Mesenchymal stem cell (in vitro differentiated cells and primary cell): ENCODE measurements around the gene TMEM143.
A peak's percentile ranks its signal among the peaks of the same experiment; 100 is the strongest.

Experiments used
- DNase-seq: peaks from one replicate; pipeline ENCODE4 v3.0.0-alpha.2; 2013
- H2AFZ ChIP-seq: one replicate; pipeline ENCODE4 v1.6.1; 2013; ENCODE audit warnings: low read depth, mild to moderate bottlenecking, control low read depth, inconsistent platforms, low read length, moderate library complexity
- H2AK5ac ChIP-seq: 2 replicates; pipeline ENCODE4 v1.6.1; 2013; ENCODE audit warnings: low read length, moderate library complexity, mild to moderate bottlenecking, inconsistent platforms; ENCODE audit not compliant: severe bottlenecking
- H2BK120ac ChIP-seq: one replicate; pipeline ENCODE4 v1.6.1; 2013; ENCODE audit warnings: low read depth, mild to moderate bottlenecking, inconsistent platforms, low read length, moderate library complexity
- H2BK12ac ChIP-seq, 2 experiments: one replicate each; pipeline ENCODE4 v1.6.1; 2013; ENCODE audit warnings: inconsistent platforms in 2 of 2, low read length in 2 of 2, mild to moderate bottlenecking in 2 of 2, moderate library complexity in 2 of 2, control low read depth in 1 of 2
- H2BK15ac ChIP-seq: one replicate; pipeline ENCODE4 v1.6.1; 2013; ENCODE audit warnings: mild to moderate bottlenecking, low read depth, inconsistent platforms; ENCODE audit not compliant: poor library complexity, severe bottlenecking
- H2BK5ac ChIP-seq: 2 replicates; pipeline ENCODE4 v1.6.1; 2013; ENCODE audit warnings: low read depth, mild to moderate bottlenecking, low read length, control low read depth, inconsistent platforms; ENCODE audit not compliant: poor library complexity, severe bottlenecking
- H3K14ac ChIP-seq, 2 experiments: one replicate each; pipeline ENCODE4 v1.6.1; 2013; ENCODE audit warnings: inconsistent platforms in 2 of 2, low read length in 2 of 2, control low read depth in 1 of 2, mild to moderate bottlenecking in 1 of 2, moderate library complexity in 1 of 2
- H3K18ac ChIP-seq, 2 experiments: one replicate each; pipeline ENCODE4 v1.6.1; 2013; ENCODE audit warnings: inconsistent platforms in 2 of 2, low read length in 2 of 2, control low read depth in 1 of 2, low read depth in 1 of 2, mild to moderate bottlenecking in 1 of 2
- H3K23ac ChIP-seq, 2 experiments: one replicate each; pipeline ENCODE4 v1.6.1; 2013; ENCODE audit warnings: inconsistent platforms in 2 of 2, low read length in 2 of 2, mild to moderate bottlenecking in 2 of 2, moderate library complexity in 2 of 2, control low read depth in 1 of 2
- H3K27ac ChIP-seq: 2 replicates; pipeline ENCODE4 v1.5.1; 2013; ENCODE audit warnings: mild to moderate bottlenecking, moderate library complexity, low read length, control low read depth, inconsistent platforms; ENCODE audit not compliant: poor library complexity, severe bottlenecking
- H3K27me3 ChIP-seq, 2 experiments: 2 replicates each; pipeline versions ENCODE4 v1.6.1 to v1.7.0; 2013; ENCODE audit warnings: low read length in 2 of 2, mild to moderate bottlenecking in 2 of 2, moderate library complexity in 2 of 2, control low read depth in 1 of 2, inconsistent platforms in 1 of 2; ENCODE audit not compliant: control insufficient read depth in 1 of 2, insufficient read depth in 1 of 2
- H3K36me3 ChIP-seq, 2 experiments: 2 replicates each; pipeline versions ENCODE4 v1.6.1 to v1.7.0; 2013; ENCODE audit warnings: low read length in 2 of 2, control low read depth in 1 of 2, inconsistent platforms in 1 of 2, low read depth in 1 of 2, mild to moderate bottlenecking in 1 of 2; ENCODE audit not compliant: insufficient read depth in 2 of 2, control insufficient read depth in 1 of 2
- H3K4ac ChIP-seq, 2 experiments: one replicate each; pipeline ENCODE4 v1.6.1; 2013; ENCODE audit warnings: inconsistent platforms in 2 of 2, low read length in 2 of 2, mild to moderate bottlenecking in 2 of 2, moderate library complexity in 2 of 2, control low read depth in 1 of 2, low read depth in 1 of 2
- H3K4me1 ChIP-seq: 2 replicates; pipeline ENCODE4 v1.6.1; 2013; ENCODE audit warnings: low read depth, low read length, control low read depth; ENCODE audit not compliant: control insufficient read depth, insufficient read depth
- H3K4me2 ChIP-seq: 2 replicates; pipeline ENCODE4 v1.6.1; 2013; ENCODE audit warnings: low read length, mild to moderate bottlenecking, inconsistent platforms; ENCODE audit not compliant: poor library complexity, severe bottlenecking
- H3K4me3 ChIP-seq, 2 experiments: 2 replicates each; pipeline versions ENCODE4 v1.5.1 to v1.7.0; 2013; ENCODE audit warnings: low read length in 2 of 2, mild to moderate bottlenecking in 2 of 2, control low read depth in 1 of 2, low read depth in 1 of 2; ENCODE audit not compliant: insufficient read depth in 1 of 2
- H3K79me1 ChIP-seq: replicated peaks from 2 replicates; pipeline ENCODE4 v1.6.1; 2013; ENCODE audit warnings: mild to moderate bottlenecking, control low read depth, low read length, inconsistent platforms; ENCODE audit not compliant: poor library complexity, severe bottlenecking
- H3K9ac ChIP-seq: 2 replicates; pipeline ENCODE4 v1.7.0; 2013; ENCODE audit warnings: mild to moderate bottlenecking, low read length, moderate library complexity
- H3K9me3 ChIP-seq: 2 replicates; pipeline ENCODE4 v1.7.0; 2013; ENCODE audit warnings: mild to moderate bottlenecking, low read length; ENCODE audit not compliant: control insufficient read depth
- H4K8ac ChIP-seq: one replicate; pipeline ENCODE4 v1.6.1; 2013; ENCODE audit warnings: inconsistent platforms, mild to moderate bottlenecking, low read length, moderate library complexity
- H4K91ac ChIP-seq: one replicate; pipeline ENCODE4 v1.6.1; 2013; ENCODE audit warnings: mild to moderate bottlenecking, low read length, inconsistent platforms
- WGBS: methylation state at CpG from one replicate; pipeline ENCODE4 v1.1.7; 2013; ENCODE audit warnings: mixed read lengths; 5-methylcytosine and 5-hydroxymethylcytosine counted together

TMEM143 gene

GRCh38 chr19:48287748-48288147 is 76.0 kb downstream of the TMEM143 start:
- Histone ChIP-seq H4K91ac (no peak overlapping the region), H3K27me3 (no peaks in the 10 kb centered on the region), H2AK5ac (no peak overlapping the region), H3K18ac (no peak overlapping the region), H3K23ac (no peak overlapping the region), H3K4me3 (no peak overlapping the region), H3K27ac (no peak overlapping the region), H2BK12ac (no peak overlapping the region), H3K9ac (no peak overlapping the region), H3K14ac (no peak overlapping the region), H2BK5ac (no peak overlapping the region), H3K36me3 (no peaks in the 10 kb centered on the region), H3K4me2 (no peak overlapping the region), H2BK15ac (no peak overlapping the region), H3K79me1 (no peaks in the 10 kb centered on the region), H4K8ac (no peak overlapping the region), H3K4ac (no peak overlapping the region), H3K9me3 (peaks cover 19% of the 10 kb centered on the region), H2AFZ (no peak overlapping the region), H3K4me1 (peaks cover 15% of the 10 kb centered on the region), H2BK120ac (no peak overlapping the region)
- WGBS: 100% methylated on average over 1 of the region's 3 CpGs
- no peak for DNase-seq

- Histone ChIP-seq H2AK5ac (peak overlapping the region; percentile 74), H3K27ac (peak overlapping the region; percentile 85), H2AFZ (no peak overlapping the region), H3K4ac (no peak overlapping the region), H3K23ac (no peak overlapping the region), H3K27me3 (peaks cover 0 to 3% of the 10 kb centered on the region in 2 experiments), H3K4me2 (no peak overlapping the region), H3K4me1 (peaks cover 9% of the 10 kb centered on the region), H2BK15ac (no peak overlapping the region), H3K36me3 (no peaks in the 10 kb centered on the region), H2BK120ac (no peak overlapping the region), H4K91ac (no peak overlapping the region), H2BK12ac (no peak overlapping the region), H3K9me3 (peaks cover 19% of the 10 kb centered on the region), H2BK5ac (no peak overlapping the region), H3K9ac (no peak overlapping the region), H3K18ac (no peak overlapping the region), H4K8ac (no peak overlapping the region), H3K14ac (no peak overlapping the region), H3K4me3 (no peak overlapping the region), H3K79me1 (no peaks in the 10 kb centered on the region)
- WGBS: 83% methylated on average over 4 of the region's 4 CpGs
- DNase-seq: peak; percentile 20
Measured at GRCh38 chr19:48284896-48285295, 78.8 kb downstream of the TMEM143 start.

- Histone ChIP-seq H2BK5ac (no peak overlapping the region), H3K23ac (no peak overlapping the region), H3K27me3 (peaks cover 0 to 3% of the 10 kb centered on the region in 2 experiments), H2BK120ac (no peak overlapping the region), H3K36me3 (no peaks in the 10 kb centered on the region), H4K91ac (no peak overlapping the region), H3K4me3 (no peak overlapping the region), H3K9ac (no peak overlapping the region), H3K14ac (no peak overlapping the region), H3K4me1 (peaks cover 9% of the 10 kb centered on the region), H2BK12ac (no peak overlapping the region), H3K27ac (peak overlapping the region; percentile 85), H3K79me1 (no peaks in the 10 kb centered on the region), H3K18ac (no peak overlapping the region), H2AFZ (no peak overlapping the region), H3K4ac (no peak overlapping the region), H3K9me3 (peaks cover 19% of the 10 kb centered on the region), H3K4me2 (no peak overlapping the region), H2BK15ac (no peak overlapping the region), H2AK5ac (no peak overlapping the region), H4K8ac (no peak overlapping the region)
- 90% methylated on average over 7 of the region's 7 CpGs for WGBS
- DNase-seq: peak; percentile 76
Measured at GRCh38 chr19:48283908-48284307, 79.8 kb downstream of the TMEM143 start.
